ENCODE measurements around the gene SH3RF1.
A peak's percentile ranks its signal among the peaks of the same experiment; 100 is the strongest.

SH3RF1 gene

GRCh38 chr4:169079942-169080827 is 190.6 kb downstream of the SH3RF1 start:
- DNase-seq = peak in 5 of 56 donors; percentile 12 to 38 (median 16)

GRCh38 chr4:169074117-169074516 is 196.6 kb downstream of the SH3RF1 start:
- DNase-seq = no peak

GRCh38 chr4:169071747-169072146 is 199.0 kb downstream of the SH3RF1 start:
- no peak for DNase-seq

GRCh38 chr4:169070895-169071218 is 199.9 kb downstream of the SH3RF1 start:
- DNase-seq = no peak

GRCh38 chr4:169070071-169070894 is 200.5 kb downstream of the SH3RF1 start:
- no peak for DNase-seq

- no peak for DNase-seq
Measured at GRCh38 chr4:169068423-169068822, 202.3 kb downstream of the SH3RF1 start.

- no peak for DNase-seq
Measured at GRCh38 chr4:169066934-169067333, 203.8 kb downstream of the SH3RF1 start.

GRCh38 chr4:169064296-169064695 is 206.5 kb downstream of the SH3RF1 start:
- no peak for DNase-seq

GRCh38 chr4:169063441-169063840 is 207.3 kb downstream of the SH3RF1 start:
- no peak for DNase-seq

- no peak for DNase-seq
Measured at GRCh38 chr4:169062897-169063244, 207.9 kb downstream of the SH3RF1 start.

- DNase-seq = no peak
Measured at GRCh38 chr4:169061386-169061785, 209.4 kb downstream of the SH3RF1 start.

- no peak for DNase-seq
Measured at GRCh38 chr4:169060391-169061091, 210.2 kb downstream of the SH3RF1 start.

GRCh38 chr4:169059306-169060211 is 211.2 kb downstream of the SH3RF1 start:
- DNase-seq = peak in 9 of 56 donors; percentile 6 to 49 (median 18)

GRCh38 chr4:169058312-169058711 is 212.4 kb downstream of the SH3RF1 start:
- DNase-seq = peak in 1 of 56 donors; percentile 1

GRCh38 chr4:169054879-169055278 is 215.9 kb downstream of the SH3RF1 start:
- DNase-seq = no peak

GRCh38 chr4:169052594-169052945 is 218.2 kb downstream of the SH3RF1 start:
- no peak for DNase-seq

GRCh38 chr4:169051761-169052593 is 218.8 kb downstream of the SH3RF1 start:
- DNase-seq = no peak

- DNase-seq = no peak
Measured at GRCh38 chr4:169050881-169051760, 219.6 kb downstream of the SH3RF1 start.

GRCh38 chr4:169050284-169050683 is 220.5 kb downstream of the SH3RF1 start:
- DNase-seq = no peak

Data from nucleus accumbens (tissue), 56 donors.